ENCODE data around the gene SNAP25.
A peak's percentile ranks its signal among the peaks of the same experiment; 100 is the strongest.

The SNAP25 gene

DNA sequence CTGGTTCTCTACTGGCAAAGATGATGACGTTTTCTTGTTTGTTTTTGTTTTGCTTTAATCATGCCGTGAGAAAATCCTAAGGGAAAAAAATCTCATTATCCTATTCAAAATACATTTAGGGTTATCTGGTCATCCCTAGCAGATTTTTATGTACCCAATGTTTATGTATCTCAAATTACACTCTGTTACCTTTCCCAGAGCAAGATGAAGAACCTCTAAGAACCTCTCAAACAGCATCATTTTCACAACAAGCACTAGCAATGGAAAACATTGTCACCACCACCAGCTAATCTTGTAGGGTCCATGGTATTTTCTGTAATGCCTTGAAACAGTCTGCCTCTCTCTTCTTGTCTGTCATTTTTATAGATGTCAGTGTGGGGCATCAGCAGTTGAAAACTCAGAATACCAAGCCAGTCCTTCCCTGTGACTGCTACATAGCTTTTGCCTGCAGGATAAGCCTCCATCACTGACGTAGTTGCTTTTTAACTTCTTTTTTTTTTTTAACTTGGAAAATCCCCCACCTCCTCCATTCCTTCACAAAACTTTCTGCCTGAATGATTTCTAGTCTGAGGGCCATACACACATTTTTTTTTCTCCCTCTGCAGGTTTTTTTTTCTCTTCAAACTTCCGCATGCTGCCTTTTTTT lies 2.4 kb upstream of the SNAP25 start:
- TF ChIP-seq, protein P1, sequence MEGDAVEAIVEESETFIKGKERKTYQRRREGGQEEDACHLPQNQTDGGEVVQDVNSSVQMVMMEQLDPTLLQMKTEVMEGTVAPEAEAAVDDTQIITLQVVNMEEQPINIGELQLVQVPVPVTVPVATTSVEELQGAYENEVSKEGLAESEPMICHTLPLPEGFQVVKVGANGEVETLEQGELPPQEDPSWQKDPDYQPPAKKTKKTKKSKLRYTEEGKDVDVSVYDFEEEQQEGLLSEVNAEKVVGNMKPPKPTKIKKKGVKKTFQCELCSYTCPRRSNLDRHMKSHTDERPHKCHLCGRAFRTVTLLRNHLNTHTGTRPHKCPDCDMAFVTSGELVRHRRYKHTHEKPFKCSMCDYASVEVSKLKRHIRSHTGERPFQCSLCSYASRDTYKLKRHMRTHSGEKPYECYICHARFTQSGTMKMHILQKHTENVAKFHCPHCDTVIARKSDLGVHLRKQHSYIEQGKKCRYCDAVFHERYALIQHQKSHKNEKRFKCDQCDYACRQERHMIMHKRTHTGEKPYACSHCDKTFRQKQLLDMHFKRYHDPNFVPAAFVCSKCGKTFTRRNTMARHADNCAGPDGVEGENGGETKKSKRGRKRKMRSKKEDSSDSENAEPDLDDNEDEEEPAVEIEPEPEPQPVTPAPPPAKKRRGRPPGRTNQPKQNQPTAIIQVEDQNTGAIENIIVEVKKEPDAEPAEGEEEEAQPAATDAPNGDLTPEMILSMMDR (IDR thresholded peaks at IDR 0.05; ENCODE audit: low read depth, low read length), result no peak
- no peak overlapping the region for H3K4me3 ChIP-seq (ENCODE audit: low read depth, low read length)

DNA sequence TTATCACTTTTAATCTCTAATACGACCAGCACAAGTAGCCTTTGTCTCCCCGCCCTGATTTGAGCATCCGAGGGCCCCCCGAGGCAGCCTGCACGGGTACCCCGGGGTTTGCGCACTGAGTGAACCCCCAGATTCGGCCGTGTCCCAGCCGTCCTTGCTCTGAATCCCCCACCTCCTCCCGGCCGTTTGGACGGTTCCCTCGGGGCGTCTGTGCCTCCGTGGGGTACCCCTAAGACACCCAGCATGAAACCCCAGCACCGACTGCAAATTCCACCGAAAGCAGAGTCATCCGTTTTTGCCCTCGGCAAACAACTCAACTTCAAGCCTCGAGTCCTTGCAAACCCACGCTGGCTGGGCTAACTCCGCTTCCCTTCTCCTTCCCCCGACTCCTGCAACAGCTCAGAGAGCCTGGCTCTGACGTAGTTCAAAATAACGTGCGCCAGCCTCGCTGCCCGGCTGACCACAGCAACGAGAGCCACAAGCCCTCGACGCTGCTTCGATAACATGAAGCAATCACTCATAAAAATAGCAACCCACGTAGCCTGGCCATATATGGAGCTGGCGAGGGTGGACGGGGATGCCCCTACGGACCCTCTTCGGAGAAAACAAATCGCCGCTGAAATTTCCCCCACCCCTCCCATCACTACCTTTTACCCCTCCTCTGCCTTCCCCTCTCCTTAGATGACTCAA lies 764 bp upstream of the SNAP25 start:
- peak overlapping the region; percentile 17 for H3K4me3 ChIP-seq (ENCODE audit: low read depth, low read length)
- TF ChIP-seq, protein P1 (IDR thresholded peaks at IDR 0.05; ENCODE audit: low read depth, low read length), result no peak

DNA sequence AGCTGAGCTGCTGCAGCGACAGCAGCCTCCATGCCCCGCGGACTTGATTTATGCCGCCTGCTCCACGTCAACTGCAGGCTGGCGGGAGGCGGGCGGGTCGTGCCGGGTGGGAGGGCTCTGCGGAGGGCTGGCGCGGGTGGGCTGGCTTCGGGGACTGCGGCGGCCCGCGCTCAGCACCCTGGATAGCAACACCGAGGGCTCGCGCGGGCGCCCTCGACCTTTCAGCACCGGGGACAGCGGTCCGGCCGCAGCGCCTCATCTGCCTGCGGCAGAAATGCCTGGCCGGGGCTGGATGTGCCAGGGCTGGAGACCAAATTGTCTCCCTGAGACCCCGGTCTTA lies 792 bp downstream of the SNAP25 start:
- no peak overlapping the region for H3K4me3 ChIP-seq (ENCODE audit: low read depth, low read length)
- TF ChIP-seq, protein P1 (IDR thresholded peaks at IDR 0.05; ENCODE audit: low read depth, low read length), result no peak

DNA sequence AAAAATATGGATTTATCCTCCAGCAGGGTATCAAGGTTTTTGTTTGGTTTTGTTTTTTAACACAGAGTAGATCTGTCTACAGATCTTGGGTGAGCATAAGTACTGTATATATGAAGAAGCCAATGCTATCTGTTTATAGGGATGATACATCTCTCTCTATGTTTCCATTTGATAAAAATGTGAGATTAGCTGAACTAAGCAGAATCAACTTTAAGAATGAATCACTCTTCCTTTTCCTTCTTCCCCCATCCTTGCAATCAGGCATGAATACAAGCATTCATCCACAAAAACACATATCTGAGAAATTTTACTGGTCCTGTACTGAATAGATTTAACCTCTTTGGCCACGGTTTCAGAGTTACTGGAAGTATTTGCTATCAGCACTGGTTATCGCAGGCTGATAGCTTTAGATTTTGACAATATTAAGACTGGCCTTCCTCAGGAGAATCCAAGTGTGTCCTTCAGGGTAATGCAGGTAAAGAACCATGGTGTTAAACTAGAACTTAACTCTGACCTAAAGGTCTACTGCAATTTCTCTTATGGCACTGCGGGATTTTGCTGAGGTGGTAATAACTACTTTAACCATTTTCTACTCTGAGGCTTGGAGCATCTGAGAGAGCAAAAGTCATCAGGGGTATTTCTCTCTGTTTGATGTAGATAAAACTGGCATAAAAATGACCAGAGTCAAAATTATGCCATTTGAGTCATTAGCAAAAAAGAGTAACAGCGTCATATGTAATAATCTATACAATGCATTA lies 1.5 kb downstream of the SNAP25 start:
- TF ChIP-seq, protein P1 (IDR thresholded peaks at IDR 0.05; ENCODE audit: low read depth, low read length), result no peak
- H3K4me3 ChIP-seq (ENCODE audit: low read depth, low read length), result no peak overlapping the region

DNA sequence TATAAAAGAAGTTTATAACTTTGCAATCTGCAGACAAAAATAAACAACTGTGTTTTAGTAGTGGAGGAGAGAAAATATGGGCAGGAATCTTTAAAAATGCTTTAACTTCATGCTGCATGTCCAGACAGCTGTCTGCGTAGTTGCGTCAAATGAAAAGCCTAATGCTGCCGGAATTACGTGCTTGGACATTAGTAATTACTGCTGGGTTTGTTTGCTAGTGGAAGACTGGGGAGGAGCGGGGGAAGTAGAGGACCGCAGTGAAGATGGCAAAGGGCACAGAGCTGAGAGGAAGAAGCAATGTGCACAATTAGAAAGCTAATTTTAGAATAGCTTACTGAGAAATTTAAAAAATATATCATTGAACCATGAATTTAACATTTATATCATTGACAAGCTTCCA lies 2.4 kb downstream of the SNAP25 start:
- TF ChIP-seq, protein P1 (IDR thresholded peaks at IDR 0.05; ENCODE audit: low read depth, low read length), result no peak
- no peak overlapping the region for H3K4me3 ChIP-seq (ENCODE audit: low read depth, low read length)

GRCh38 chr20:10225439-10226060 lies 6.9 kb downstream of the SNAP25 start:
- TF ChIP-seq, protein P1 (IDR thresholded peaks at IDR 0.05; ENCODE audit: low read depth, low read length), result no peak
- no peak overlapping the region for H3K4me3 ChIP-seq (ENCODE audit: low read depth, low read length)

Data from WI38 (cell line).